ENCODE data around the gene COPS8. TPM values are rescaled to one million over a fixed set of nuclear protein-coding genes. Genes with fewer than 3 reads are reported as not detected.

Gene COPS8
- total RNA-seq, 1 experiment from 2014 or later, result 51.0 TPM

DNA sequence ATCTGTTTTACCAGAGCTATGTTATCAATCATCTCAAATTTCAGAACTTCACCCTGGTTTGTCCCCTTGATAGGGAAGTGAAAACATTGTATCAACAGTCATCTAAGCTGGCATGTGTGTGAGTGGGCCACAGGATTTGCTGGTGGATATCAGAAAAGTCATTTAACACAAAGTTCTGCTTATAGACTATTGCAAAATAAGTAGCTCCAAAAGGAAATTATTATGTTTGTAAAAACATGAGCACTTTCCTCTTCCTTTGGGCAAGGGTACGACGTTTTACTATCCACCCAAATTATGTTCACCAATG is 20.7 kb upstream of the COPS8 start (continued):
- TF ChIP-seq NFE2L1 (CRISPR knock-in tag; IDR thresholded peaks at IDR 0.05), result no peak
- TF ChIP-seq NR3C1 (CRISPR knock-in tag; conservative IDR thresholded peaks at IDR 0.05; ENCODE audit: low read depth), result no peak
- no peak for TF ChIP-seq ZBTB21 (CRISPR knock-in tag; IDR thresholded peaks at IDR 0.05; ENCODE audit: borderline replicate concordance)
- no peak for TF ChIP-seq ZNF396 (CRISPR knock-in tag; IDR thresholded peaks at IDR 0.05; ENCODE audit: borderline replicate concordance)
- no peak for TF ChIP-seq ZNF232 (CRISPR knock-in tag; IDR thresholded peaks at IDR 0.05)

- no peak overlapping the region for H3K27ac Mint-ChIP-seq
- no peaks in the 10 kb centered on the region for H3K36me3 Mint-ChIP-seq
- POLR2A ChIA-PET, result no interaction called here
- CTCF ChIA-PET, result no interaction called here
- H3K4me1 Mint-ChIP-seq, result no peaks in the 10 kb centered on the region
- TF ChIP-seq, protein P1, sequence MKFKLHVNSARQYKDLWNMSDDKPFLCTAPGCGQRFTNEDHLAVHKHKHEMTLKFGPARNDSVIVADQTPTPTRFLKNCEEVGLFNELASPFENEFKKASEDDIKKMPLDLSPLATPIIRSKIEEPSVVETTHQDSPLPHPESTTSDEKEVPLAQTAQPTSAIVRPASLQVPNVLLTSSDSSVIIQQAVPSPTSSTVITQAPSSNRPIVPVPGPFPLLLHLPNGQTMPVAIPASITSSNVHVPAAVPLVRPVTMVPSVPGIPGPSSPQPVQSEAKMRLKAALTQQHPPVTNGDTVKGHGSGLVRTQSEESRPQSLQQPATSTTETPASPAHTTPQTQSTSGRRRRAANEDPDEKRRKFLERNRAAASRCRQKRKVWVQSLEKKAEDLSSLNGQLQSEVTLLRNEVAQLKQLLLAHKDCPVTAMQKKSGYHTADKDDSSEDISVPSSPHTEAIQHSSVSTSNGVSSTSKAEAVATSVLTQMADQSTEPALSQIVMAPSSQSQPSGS (CRISPR knock-in tag; IDR thresholded peaks at IDR 0.05; ENCODE audit: borderline replicate concordance, low read depth), result no peak
- TF ChIP-seq ZNF396 (CRISPR knock-in tag; IDR thresholded peaks at IDR 0.05; ENCODE audit: borderline replicate concordance), result no peak
- TF ChIP-seq ZNF532 (CRISPR knock-in tag; IDR thresholded peaks at IDR 0.05; ENCODE audit: borderline replicate concordance), result no peak
- no peak for TF ChIP-seq ZSCAN18 (CRISPR knock-in tag; IDR thresholded peaks at IDR 0.05)
- TF ChIP-seq, protein P2, sequence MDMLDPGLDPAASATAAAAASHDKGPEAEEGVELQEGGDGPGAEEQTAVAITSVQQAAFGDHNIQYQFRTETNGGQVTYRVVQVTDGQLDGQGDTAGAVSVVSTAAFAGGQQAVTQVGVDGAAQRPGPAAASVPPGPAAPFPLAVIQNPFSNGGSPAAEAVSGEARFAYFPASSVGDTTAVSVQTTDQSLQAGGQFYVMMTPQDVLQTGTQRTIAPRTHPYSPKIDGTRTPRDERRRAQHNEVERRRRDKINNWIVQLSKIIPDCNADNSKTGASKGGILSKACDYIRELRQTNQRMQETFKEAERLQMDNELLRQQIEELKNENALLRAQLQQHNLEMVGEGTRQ (CRISPR knock-in tag; IDR thresholded peaks at IDR 0.05), result no peak
- TF ChIP-seq GABPB1 (CRISPR knock-in tag; IDR thresholded peaks at IDR 0.05), result no peak
- TF ChIP-seq, protein P3, sequence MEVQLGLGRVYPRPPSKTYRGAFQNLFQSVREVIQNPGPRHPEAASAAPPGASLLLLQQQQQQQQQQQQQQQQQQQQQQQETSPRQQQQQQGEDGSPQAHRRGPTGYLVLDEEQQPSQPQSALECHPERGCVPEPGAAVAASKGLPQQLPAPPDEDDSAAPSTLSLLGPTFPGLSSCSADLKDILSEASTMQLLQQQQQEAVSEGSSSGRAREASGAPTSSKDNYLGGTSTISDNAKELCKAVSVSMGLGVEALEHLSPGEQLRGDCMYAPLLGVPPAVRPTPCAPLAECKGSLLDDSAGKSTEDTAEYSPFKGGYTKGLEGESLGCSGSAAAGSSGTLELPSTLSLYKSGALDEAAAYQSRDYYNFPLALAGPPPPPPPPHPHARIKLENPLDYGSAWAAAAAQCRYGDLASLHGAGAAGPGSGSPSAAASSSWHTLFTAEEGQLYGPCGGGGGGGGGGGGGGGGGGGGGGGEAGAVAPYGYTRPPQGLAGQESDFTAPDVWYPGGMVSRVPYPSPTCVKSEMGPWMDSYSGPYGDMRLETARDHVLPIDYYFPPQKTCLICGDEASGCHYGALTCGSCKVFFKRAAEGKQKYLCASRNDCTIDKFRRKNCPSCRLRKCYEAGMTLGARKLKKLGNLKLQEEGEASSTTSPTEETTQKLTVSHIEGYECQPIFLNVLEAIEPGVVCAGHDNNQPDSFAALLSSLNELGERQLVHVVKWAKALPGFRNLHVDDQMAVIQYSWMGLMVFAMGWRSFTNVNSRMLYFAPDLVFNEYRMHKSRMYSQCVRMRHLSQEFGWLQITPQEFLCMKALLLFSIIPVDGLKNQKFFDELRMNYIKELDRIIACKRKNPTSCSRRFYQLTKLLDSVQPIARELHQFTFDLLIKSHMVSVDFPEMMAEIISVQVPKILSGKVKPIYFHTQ (CRISPR knock-in tag; IDR thresholded peaks at IDR 0.05), result no peak
- TF ChIP-seq ZNF425 (CRISPR knock-in tag; conservative IDR thresholded peaks at IDR 0.05), result no peak
- TF ChIP-seq, protein P4, sequence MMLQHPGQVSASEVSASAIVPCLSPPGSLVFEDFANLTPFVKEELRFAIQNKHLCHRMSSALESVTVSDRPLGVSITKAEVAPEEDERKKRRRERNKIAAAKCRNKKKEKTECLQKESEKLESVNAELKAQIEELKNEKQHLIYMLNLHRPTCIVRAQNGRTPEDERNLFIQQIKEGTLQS (CRISPR knock-in tag; conservative IDR thresholded peaks at IDR 0.05), result no peak
- TF ChIP-seq NFYB (CRISPR knock-in tag; conservative IDR thresholded peaks at IDR 0.05; ENCODE audit: low read depth), result no peak
- no peak for TF ChIP-seq ZNF317 (CRISPR knock-in tag; IDR thresholded peaks at IDR 0.05; ENCODE audit: borderline replicate concordance, low read depth)
- TF ChIP-seq ZNF138 (CRISPR knock-in tag; conservative IDR thresholded peaks at IDR 0.05), result no peak
- TF ChIP-seq MXD4 (CRISPR knock-in tag; IDR thresholded peaks at IDR 0.05; ENCODE audit: borderline replicate concordance), result no peak
- TF ChIP-seq ZNF423 (CRISPR knock-in tag; IDR thresholded peaks at IDR 0.05), result no peak
- no peak for TF ChIP-seq TCF7 (CRISPR knock-in tag; IDR thresholded peaks at IDR 0.05; ENCODE audit: low read depth)
- TF ChIP-seq, protein P5, sequence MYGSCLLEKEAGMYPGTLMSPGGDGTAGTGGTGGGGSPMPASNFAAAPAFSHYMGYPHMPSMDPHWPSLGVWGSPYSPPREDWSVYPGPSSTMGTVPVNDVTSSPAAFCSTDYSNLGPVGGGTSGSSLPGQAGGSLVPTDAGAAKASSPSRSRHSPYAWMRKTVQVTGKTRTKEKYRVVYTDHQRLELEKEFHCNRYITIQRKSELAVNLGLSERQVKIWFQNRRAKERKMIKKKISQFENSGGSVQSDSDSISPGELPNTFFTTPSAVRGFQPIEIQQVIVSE (CRISPR knock-in tag; IDR thresholded peaks at IDR 0.05; ENCODE audit: borderline replicate concordance), result no peak
- no peak for TF ChIP-seq JAZF1 (CRISPR knock-in tag; IDR thresholded peaks at IDR 0.05)
- no peak for TF ChIP-seq ZNF416 (CRISPR knock-in tag; IDR thresholded peaks at IDR 0.05)
- no peak for TF ChIP-seq ZBTB21 (CRISPR knock-in tag; IDR thresholded peaks at IDR 0.05; ENCODE audit: borderline replicate concordance)
- TF ChIP-seq SP1 (CRISPR knock-in tag; conservative IDR thresholded peaks at IDR 0.05), result no peak
- no peaks in the 10 kb centered on the region; the same call in 1 of the 2 replicates for H3K27me3 Mint-ChIP-seq (ENCODE audit: low read depth)
- H3K4me3 Mint-ChIP-seq, result no peak overlapping the region
- no peak for ATAC-seq
- H3K9me3 Mint-ChIP-seq, result peaks cover 17% of the 10 kb centered on the region
- no peak for DNase-seq (ENCODE audit: low spot score)
These were observed 19.3 kb upstream of the COPS8 start for GRCh38 chr2:237066396-237066795.

All from WTC11 (cell line).